NCI-H345 treated with DMSO at 0.1 percent for 48 hours (cell line): ENCODE data around the gene NDRG4.
"Not testable (repeated sequence)": the region's sequence is repeated elsewhere in the genome, so short reads cannot be mapped to it uniquely, and the experiment has no call there.

Experiments
- DNase-seq: peaks from one replicate; lab custom pipeline; 2025; ENCODE audit not compliant: unreplicated experiment; lab: John Stamatoyannopoulos, UW

Gene NDRG4

DNA sequence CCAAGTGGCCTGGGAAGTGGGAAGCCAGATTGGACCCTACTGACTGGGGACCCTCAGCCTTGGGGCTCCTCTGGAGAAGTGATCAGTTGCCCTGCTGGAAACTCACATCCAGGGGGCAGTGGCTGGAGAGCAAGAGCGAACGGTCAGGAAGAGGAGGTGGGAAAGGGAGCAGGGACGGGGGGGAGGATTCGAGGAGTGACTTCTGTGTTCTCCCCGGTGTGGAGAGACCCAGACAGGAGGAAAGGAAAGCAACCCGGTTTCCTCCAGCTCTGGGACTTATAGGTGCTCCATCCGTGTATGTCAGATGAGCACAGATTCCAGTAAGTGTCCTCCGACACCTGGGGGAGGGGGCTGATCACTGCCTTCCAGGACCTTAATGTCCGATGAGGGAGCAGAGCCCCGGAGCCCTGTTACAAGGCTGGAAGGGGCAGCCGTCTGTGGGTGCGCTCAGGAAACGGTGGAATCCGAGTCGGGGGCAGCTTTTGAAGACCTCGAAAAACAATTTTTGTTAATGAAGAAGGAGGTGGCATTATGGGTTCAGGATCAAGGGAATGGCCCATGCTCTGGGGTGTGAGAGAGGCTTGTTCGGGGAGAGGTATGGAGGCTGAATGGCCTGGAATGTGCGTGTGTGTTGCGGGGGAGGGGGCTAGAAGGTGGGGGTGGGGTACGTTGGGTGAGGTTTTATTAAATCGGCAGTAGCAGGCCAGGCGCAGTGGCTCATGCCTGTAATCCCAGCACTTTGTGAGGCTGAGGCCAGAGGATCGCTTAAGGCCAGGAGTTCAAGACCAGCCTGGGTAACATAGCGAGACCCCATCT is 34.8 kb upstream of the NDRG4 start:
- DNase-seq: no peak

DNA sequence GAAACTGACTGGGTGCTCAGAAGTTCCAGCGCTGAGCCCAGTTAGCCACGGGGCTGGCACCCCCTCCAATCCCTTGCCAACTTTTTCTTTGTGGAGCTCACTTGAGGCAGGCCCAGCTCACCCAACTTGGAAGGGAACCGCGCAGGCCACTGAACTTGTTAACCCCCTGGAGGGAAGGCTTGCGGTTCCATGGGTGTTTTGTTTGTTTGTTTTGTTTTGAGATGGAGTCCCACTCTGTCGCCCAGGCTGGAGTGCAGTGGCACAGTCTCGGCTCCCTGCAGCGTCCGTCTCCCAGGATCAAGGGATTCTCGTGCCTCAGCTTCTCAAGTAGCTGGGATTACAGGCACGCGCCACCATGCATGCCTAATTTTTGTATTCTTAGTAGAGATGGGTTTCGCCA is 34.1 kb upstream of the NDRG4 start:
- DNase-seq: no peak

DNA sequence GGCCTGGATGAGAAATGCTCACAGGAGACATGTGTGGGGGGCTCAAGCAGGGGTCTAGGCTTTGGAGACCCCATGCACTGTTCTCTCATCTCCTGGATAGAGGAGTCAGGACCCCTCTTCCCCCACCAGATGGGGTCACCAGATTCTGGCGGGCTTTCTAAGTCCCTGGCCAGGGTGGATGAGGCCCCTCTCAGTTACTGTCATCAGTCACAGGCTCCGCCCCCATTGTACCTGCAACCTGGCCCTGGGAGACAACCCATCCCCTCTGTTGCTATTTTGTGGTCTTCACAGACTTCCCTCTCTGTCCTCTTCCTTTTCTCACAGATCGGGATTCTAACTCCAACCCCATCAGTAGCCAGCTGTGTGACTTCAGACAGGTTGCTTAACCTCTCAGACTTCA is 33.5 kb upstream of the NDRG4 start:
- DNase-seq: no peak

DNA sequence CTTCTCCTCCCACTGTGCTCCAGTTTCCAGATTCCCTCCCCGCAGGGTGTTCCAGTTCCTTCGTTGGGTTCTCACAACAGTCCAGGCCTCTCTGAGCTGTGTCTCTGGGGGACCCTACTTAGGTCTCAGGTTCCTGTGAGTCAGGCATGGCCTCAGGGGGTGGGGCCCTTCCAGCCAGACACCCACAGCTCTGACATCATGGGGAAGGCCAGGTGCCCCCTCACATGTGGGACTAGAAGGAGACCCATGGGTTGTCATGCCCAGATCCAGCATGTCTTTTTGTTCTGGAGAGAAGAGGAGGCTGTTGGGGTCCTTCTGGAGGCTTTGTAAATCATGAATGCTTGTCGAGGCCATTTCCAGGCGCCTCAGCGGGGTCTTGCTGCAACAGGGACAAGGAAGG is 32.0 kb upstream of the NDRG4 start:
- DNase-seq: no peak

DNA sequence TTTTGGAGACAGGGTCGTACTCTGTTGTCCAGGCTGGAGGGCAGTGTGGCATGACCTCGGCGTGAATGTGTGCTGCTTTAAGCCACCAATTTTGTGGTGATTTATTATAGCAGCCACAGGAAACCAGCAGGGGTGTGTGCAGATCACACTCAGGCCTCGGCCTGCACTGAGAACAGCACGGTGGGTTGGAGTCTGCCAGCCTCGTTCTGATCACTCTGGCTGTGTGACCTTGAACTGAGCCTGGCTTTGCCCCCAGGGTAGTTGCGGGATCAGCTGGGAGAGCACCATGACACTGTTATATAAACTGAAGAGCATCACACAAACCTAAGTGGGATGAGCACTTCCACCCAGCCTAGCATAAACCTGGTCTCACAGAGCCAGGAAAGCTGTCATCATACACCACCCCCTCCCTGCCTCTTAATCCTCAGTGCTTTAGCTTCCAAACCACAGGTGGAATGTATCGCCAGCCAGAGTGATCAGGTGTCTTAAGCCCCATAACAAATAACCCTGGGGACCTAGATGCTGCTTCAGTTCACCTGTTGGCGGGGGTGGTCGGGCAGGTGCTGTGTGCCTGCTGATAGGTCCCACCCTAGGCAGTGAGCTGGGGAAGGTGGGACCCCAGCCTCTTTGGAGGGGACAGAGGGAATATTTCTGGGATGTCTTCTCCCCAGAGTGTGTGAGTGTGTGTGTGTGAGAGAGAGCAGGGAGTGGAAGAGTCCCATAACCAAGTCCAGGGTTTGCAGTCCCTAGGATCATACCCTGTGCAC is 28.6 kb upstream of the NDRG4 start:
- no peak for DNase-seq

DNA sequence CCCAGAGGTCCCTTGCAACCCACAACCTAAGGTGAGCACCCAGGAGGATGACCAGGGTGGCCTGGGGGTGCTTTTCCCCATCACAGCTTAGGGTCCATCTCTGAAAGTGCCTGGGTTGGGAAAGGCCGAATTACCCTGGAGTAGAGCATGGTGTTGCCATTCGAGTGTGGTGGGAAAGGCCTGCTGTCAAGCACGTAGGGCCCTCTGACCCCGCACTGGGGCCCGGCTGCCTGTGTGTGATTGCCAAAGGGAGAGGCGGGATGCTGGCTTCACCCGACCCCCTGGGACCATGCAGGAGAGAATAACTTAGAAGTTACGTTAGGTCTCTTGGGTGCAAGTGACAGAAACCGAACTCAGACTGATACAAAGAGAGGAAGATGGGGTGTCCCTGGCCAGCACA is 27.7 kb upstream of the NDRG4 start:
- no peak for DNase-seq

DNA sequence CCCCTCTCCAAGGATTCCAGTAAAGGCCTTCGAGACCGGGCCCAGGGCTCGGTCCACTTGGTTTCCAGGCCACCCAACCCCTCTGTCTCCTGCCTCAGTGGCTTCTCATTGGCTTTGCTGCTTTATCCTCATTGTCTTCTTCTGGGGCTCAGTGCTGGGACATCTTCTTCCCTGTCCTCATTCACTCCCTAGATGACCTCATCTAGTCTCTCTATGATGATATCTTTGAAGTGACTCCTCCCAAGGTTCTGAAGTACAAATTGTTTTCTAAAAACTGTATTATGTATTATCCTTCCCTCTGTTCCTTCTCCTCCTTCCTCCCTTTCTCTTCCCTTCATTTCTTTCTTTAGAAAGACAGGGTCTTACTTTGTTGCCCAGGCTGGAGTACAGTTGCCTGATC is 27.1 kb upstream of the NDRG4 start:
- no peak for DNase-seq

DNA sequence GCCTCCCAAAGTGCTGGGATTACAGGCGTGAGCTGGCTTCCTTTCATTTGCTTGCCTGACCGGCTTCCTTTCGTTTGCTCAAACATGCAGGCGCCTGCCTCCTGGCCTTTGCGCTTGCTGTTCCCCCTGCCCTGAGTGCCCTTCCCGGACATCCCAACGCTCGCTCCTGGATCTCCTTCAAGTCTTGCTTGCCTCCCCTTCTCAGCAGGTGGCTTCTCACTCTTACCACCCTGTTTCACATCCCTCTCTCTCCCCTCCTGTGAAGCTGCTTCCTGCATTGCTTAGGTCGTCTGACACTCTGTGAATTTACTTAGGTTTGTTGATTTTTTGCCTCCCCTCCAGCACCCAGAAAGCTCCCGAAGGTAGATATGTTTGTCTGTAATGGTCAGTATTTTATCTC is 25.6 kb upstream of the NDRG4 start:
- DNase-seq: no peak

DNA sequence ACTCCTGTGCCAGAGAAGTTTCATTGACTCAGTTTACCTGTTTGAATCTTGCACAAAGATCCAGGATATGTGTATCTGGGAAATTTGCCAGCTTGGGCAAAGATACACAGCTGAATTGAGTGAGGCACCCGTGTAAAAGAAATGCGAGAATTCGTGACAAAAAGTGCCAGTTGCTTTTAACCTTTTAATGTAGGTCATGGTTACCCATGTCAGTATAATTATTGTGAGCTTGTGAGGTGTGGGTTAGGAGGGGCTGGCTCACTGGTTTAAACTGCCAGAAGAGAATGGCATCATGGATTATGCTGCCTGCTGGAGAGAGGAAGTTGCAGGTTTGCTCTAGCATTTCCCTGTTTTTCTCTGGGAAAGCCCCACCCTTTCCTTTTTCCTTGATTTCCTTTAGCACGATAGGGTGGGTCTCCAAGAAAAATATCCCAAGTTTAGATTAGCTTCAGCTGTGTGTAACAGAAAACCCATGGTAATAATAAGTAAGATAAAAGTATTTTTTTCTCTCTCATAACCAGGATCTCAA is 24.8 kb upstream of the NDRG4 start:
- DNase-seq: no peak

DNA sequence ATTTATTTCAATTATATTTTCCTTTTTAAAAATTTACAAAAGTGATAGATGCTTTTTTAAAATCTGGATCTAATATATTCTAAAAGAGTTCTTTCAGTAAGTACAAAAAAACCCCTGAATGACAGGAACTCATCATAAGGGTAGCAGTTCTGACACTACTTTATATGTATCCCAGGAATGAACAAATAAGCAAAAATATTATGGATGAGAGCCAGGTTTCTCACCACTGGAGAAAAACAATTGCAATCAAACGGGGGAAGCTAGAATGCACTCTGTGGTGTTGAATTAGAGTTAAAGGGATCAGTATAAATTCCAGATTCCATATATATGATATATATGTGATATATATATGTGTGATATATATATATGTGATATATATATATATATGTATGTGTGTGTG is 23.2 kb upstream of the NDRG4 start:
- DNase-seq: no peak

DNA sequence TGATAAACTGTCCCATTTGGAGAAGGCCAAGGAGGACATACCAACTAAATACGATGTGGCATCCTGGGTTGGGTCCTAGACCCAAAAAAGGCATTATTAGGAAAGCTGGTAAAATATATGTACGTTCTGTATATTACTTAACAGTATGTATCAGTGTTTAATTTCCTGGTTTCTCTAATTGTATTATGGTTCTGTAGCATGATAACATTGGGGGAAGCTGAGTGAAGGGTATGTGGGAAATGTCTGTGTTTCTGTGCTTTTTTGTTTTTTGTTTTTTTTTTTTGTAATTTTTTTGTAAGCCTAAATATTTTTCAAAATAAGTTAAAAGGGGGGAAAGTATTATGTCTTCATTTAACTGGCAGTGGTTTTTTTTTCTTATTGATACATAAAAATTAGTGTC is 21.5 kb upstream of the NDRG4 start:
- no peak for DNase-seq

DNA sequence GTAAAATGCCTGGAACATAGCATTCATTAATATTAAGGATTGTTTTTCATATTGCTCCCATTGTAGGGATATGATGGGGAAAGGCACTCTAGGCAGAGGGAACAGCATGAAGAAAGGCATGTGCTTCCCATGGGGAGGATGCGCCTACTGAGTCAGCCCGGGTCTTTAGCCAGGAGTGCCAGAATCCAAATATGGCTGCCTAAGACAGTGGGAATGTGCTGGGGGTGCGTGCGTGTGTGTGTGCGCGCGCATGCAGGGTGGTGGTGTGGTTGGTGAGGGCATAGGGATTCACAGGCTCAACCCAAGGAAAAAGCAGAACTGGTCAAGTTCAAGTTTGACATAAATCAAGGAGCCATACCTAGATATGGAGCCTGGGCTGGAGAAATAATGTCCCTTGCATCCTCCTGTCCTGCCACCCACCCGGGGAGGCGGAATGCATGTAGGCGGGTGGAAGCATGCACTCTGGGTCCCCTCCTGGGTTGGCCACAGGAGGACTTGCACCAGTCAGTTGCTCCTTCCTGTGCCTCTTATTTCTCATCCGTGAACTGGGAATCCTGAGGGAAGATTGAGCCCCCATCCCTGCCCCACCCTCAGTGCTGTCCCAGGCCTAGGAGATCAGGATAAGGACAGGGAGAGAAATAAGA is 18.6 kb upstream of the NDRG4 start:
- no peak for DNase-seq

DNA sequence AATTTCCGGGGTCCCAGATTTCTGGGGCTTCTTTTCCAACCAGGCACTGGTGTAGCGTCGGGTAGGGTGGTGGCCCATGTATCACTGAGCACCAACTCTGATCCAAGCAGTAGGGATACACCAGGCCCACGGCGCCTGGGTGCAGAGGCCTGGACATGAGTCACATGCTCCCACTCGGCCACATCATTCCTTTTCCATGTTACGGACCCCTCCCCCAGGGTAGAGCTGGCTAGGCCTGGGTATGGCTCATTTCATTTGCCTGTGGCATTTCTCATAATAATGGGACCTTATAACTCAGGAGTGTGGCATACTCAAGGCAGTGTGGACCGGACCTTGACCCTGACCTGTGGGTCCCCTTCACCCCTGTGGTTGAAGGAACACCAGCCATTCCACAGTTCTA is 18.0 kb upstream of the NDRG4 start:
- DNase-seq: no peak

DNA sequence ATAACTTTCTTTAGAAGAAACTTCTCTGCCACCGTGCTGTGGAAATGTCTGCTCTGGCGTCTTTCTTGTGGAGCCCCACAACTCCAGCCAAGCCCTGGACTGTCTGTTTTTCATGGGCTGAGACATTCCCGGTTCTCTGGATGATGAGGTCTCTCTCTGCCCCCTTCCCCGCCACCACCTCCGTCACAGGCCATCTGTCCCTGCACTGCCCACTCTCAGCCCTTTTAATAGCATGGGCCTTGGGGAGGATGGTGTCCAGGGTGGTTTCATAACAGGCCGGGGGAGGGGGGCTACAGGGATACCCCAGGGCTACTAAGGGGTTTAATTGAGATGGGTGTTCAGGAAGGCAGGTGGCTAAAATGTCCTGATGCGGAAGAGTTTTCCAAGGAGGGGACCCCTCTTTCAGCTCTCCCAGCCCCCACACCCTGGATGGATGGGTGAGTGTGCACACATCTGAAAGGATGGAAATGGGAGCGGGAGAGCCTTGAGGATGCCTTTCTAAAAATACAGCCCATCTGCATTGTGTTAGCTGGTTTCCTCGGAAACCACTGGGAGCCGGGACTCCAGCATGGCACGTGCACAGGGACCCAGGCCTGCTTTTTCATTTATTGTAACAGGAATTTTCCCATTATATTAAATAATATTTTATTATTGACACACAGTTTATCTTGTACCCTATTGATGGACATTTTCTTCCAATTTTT is 14.6 kb upstream of the NDRG4 start:
- no peak for DNase-seq

DNA sequence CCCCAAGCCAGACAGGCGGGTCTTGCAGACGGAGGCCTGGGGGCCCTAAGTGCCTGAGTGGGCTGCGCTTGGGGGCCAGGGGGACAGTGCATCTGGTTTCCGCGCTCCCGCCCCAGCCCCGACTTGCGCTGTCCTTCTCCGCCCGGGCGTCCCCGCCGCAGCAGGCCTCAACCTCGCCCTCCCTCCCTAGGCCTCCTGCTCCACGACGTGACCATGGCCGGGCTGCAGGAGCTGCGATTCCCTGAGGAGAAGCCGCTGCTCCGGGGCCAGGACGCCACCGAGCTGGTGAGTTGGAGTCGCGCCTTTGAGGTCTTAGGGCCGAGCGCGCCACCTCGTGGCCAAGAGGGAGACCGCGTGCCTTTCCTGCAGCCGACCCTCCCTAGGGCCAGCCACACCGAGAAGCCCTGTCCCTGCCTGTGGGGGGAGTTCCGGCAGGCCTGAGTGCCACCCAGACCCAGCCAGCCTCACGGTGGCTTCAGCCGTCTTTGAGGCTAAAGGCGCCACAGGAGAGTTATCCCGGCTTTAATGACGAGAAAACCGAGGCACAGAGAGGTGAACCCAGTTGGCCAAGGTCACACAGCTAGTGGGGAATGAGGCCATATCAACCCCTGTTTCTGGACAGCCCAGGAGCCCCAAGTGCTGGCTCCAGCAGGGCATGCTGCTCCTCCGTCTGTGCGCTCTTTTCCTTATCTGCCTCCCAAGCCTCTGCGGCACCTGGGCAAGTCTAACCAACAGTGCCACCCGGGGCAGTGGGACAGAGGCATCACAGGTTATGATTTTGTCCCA is 12.2 kb upstream of the NDRG4 start:
- peak; percentile 45 for DNase-seq

DNA sequence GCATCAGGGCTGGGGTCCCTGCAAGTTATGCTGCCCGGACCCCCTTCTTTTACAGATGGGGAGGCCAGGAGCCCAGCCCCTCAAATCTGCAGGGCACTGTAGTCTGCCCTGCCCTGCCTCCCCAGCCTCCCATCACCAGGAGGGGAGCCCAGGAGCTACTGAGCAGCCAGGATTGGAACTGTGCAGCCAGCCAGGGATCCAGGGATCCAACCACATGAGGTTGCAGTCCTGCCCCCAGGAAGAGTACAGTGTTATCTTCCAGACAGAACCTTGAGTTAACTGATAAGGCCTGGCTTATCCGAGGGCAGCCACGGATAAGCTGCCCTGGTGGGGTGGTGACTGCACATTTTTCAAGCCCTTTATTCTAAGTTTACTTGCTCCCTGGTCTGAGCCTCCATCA is 11.4 kb upstream of the NDRG4 start:
- DNase-seq: no peak

DNA sequence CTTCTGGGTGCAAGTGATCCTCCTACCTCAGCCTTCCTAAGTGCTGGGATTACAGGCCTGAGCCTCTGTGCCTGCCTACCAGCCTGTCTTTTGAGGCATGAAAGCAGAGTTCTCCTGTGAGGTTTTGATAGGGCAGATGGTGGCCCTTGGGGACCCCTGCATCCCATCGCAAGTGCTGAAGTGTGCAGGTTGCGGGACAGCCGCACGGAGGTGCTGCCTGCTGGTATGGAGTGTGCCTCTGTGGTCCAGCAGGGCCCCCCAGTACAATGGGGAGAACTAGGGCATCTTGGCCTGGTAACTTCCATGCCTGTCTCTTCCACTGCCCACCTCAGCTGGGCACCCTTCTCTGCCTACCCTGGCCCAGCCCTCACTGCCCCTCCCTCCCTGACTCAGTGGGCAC is 9.9 kb upstream of the NDRG4 start:
- no peak for DNase-seq

DNA sequence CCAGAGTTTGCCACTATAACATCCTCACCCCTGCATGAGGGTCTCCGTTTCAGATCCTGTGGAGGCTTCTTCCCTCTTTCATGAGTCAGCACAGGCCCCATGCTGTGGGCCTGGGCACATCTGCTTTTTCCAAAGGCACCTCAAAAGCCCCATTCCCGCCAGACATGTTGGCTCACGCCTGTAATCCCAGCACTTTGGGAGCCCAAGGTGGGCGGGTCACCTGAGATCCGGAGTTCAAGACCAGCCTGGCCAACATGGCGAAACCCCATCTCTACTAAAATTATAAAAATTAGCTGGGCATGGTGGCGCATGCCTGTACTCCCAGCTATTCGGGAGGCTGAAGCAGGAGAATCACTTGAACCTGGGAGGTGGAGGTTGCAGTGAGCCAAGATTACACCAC is 9.4 kb upstream of the NDRG4 start:
- DNase-seq: not testable (repeated sequence)

DNA sequence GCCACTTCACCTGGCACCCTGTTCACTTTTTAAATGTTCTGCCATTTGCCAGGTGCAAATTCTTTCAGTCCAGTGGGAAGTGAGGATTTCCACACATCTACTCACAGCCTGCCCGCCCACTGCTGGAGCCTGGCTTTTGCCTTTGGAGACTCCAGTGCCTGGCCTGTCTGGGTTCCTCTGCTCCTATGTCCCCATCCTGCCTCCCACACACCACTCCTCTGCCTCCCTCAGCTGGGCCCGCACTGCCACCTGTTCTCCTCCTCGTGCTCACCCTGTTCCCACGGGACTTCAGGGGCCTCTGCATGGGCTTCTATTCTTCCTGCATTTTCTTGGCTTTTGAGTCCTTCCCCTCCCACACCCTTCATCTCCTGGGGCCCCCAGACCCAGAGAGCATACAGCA is 7.9 kb upstream of the NDRG4 start:
- no peak for DNase-seq

DNA sequence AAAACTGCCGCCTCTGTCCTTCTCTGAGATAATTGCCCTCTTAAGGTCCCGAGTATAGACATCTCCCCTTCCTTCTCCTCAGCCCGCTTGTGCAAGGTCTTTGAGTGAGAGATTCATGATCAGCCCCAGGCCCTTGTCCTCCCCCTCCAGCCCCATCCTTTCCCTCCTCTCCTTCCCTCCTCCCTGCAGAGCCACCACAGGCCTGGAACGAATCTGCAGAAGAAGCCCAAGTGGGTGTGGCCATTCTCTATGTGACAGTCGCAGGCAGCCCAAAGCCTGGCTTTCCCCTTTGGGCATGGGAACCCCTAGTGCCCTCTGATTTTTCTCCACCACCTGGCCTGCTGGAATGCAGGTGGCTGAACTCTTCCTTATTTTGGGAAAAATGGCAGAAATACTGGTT is 7.2 kb upstream of the NDRG4 start:
- DNase-seq: no peak
